Neural progenitor cell (in vitro differentiated cells): ENCODE measurements around the gene ELL. TPM values are rescaled to one million over a fixed set of nuclear protein-coding genes. Genes with fewer than 3 reads are reported as not detected.
"Not testable (repeated sequence)": the region's sequence is repeated elsewhere in the genome, so short reads cannot be mapped to it uniquely, and the experiment has no call there.

Experiments
- DNase-seq: peaks from one replicate; pipeline ENCODE4 v3.0.0-alpha.2; 2016; ENCODE audit warnings: low spot score
- H2AFZ ChIP-seq: fragments of 200-600 bp; sonication (generic); replicated peaks from 2 replicates; pipeline ENCODE4 v1.6.1; 2016; ENCODE audit warnings: antibody characterized with exemption
- H3F3A ChIP-seq: fragments of 200-600 bp; sonication (generic); 2 replicates; pipeline ENCODE4 v1.6.1; 2016; ENCODE audit warnings: antibody characterized with exemption, low read depth
- H3K27ac ChIP-seq: fragments of 200-600 bp; sonication (generic); 2 replicates; pipeline ENCODE4 v1.5.1; 2016; ENCODE audit warnings: mild to moderate bottlenecking
- H3K27me3 ChIP-seq: fragments of 200-600 bp; sonication (generic); 2 replicates; pipeline ENCODE4 v1.6.1; 2016; ENCODE audit warnings: mild to moderate bottlenecking, moderate library complexity
- H3K36me3 ChIP-seq: fragments of 200-600 bp; sonication (generic); 2 replicates; pipeline ENCODE4 v1.5.1; 2016
- H3K4me1 ChIP-seq: fragments of 200-600 bp; sonication (generic); 2 replicates; pipeline ENCODE4 v1.6.1; 2016; ENCODE audit warnings: mixed run types
- H3K4me2 ChIP-seq: fragments of 200-600 bp; sonication (generic); 2 replicates; pipeline ENCODE4 v1.6.1; 2016
- H3K4me3 ChIP-seq: fragments of 200-600 bp; sonication (generic); 2 replicates; pipeline ENCODE4 v1.5.1; 2016
- H3K79me2 ChIP-seq: fragments of 200-600 bp; sonication (generic); 2 replicates; pipeline ENCODE4 v1.6.1; 2016; ENCODE audit warnings: low read depth
- H3K9ac ChIP-seq: fragments of 200-600 bp; sonication (generic); 2 replicates; pipeline ENCODE4 v1.6.1; 2016
- H3K9me3 ChIP-seq: fragments of 200-600 bp; sonication (generic); 2 replicates; pipeline ENCODE4 v1.5.1; 2016; ENCODE audit warnings: low read depth
- H4K20me1 ChIP-seq: fragments of 200-600 bp; sonication (generic); 2 replicates; pipeline ENCODE4 v1.6.1; 2016; ENCODE audit warnings: low read depth
- H3K27ac Mint-ChIP-seq: 3 replicates; pipeline ENCODE4 v1.8.0; 2021; ENCODE audit warnings: mixed read lengths
- H3K27me3 Mint-ChIP-seq: 2 replicates; pipeline ENCODE4 v1.8.0; 2022; ENCODE audit warnings: low read depth, mild to moderate bottlenecking, inconsistent platforms, moderate library complexity, mixed read lengths; ENCODE audit not compliant: insufficient read depth
- H3K36me3 Mint-ChIP-seq: 3 replicates; pipeline ENCODE4 v1.8.0; 2021; ENCODE audit warnings: mixed read lengths
- H3K4me1 Mint-ChIP-seq: 3 replicates; pipeline ENCODE4 v1.8.0; 2021; ENCODE audit warnings: mixed read lengths
- H3K4me3 Mint-ChIP-seq: 3 replicates; pipeline ENCODE4 v1.8.0; 2021; ENCODE audit warnings: mild to moderate bottlenecking, moderate library complexity, mixed read lengths
- H3K9me3 Mint-ChIP-seq: 3 replicates; pipeline ENCODE4 v1.8.0; 2020; ENCODE audit warnings: mixed read lengths
- CTCF ChIP-seq: fragments of 200-600 bp; sonication (generic); IDR thresholded peaks from 2 replicates; pipeline ENCODE4 v1.5.1; 2017; ENCODE audit warnings: antibody characterized with exemption, mild to moderate bottlenecking
- EZH2 ChIP-seq: fragments of 200-600 bp; sonication (generic); IDR thresholded peaks from 2 replicates; pipeline ENCODE4 v1.6.1; 2017; ENCODE audit warnings: antibody characterized with exemption, mild to moderate bottlenecking, moderate library complexity
- EZH2phosphoT487 ChIP-seq: fragments of 200-600 bp; sonication (generic); IDR thresholded peaks from 2 replicates; pipeline ENCODE4 v1.6.1; 2017; ENCODE audit warnings: antibody characterized with exemption
- total RNA-seq: library from RNA; depleted of rRNA; stranded (reverse); fragments of >200 nt; gene quantifications from 2 replicates; pipeline ENCODE4 v1.2.3, GENCODE V29; 2015; ENCODE audit warnings: low replicate concordance

ELL gene
- total RNA-seq, 1 donor from 2014 or later, result 2.9 TPM

GRCh38 chr19:18408053-18408476 is 113.8 kb downstream of the ELL start:
- TF ChIP-seq EZH2phosphoT487 (no peak), CTCF (peak; percentile 55)
- H3F3A ChIP-seq, result no peaks in the 10 kb centered on the region
- H3K27me3 ChIP-seq, result peaks cover 15% of the 10 kb centered on the region
- H3K4me1 ChIP-seq, result no peaks in the 10 kb centered on the region
- H3K9me3 ChIP-seq, result no peaks in the 10 kb centered on the region
- Mint-ChIP-seq H3K27ac (no peak overlapping the region), H3K27me3 (peaks cover 21% of the 10 kb centered on the region), H3K4me1 (peaks cover 11% of the 10 kb centered on the region), H3K36me3 (no peaks in the 10 kb centered on the region), H3K9me3 (peaks cover 2% of the 10 kb centered on the region), H3K4me3 (no peak overlapping the region)
- H3K36me3 ChIP-seq, result no peaks in the 10 kb centered on the region
- H3K79me2 ChIP-seq, result no peaks in the 10 kb centered on the region
- no peak overlapping the region for H3K27ac ChIP-seq
- no peak overlapping the region for H2AFZ ChIP-seq
- H3K4me2 ChIP-seq, result no peak overlapping the region
- peak; percentile 47 for DNase-seq
- no peak overlapping the region for H3K9ac ChIP-seq
- H3K4me3 ChIP-seq, result no peak overlapping the region
- no peaks in the 10 kb centered on the region for H4K20me1 ChIP-seq

GRCh38 chr19:18406749-18407148 is 115.1 kb downstream of the ELL start:
- peaks cover 22% of the 10 kb centered on the region for H3K4me1 Mint-ChIP-seq
- Histone ChIP-seq H3K4me1 (no peaks in the 10 kb centered on the region), H3K4me2 (no peak overlapping the region), H4K20me1 (no peaks in the 10 kb centered on the region), H3K27ac (no peak overlapping the region), H2AFZ (no peak overlapping the region), H3K79me2 (no peaks in the 10 kb centered on the region), H3K9ac (no peak overlapping the region), H3K27me3 (peaks cover 11% of the 10 kb centered on the region), H3K36me3 (no peaks in the 10 kb centered on the region), H3K4me3 (no peak overlapping the region), H3K9me3 (no peaks in the 10 kb centered on the region), H3F3A (no peaks in the 10 kb centered on the region)
- no peak overlapping the region for H3K4me3 Mint-ChIP-seq
- peaks cover 14% of the 10 kb centered on the region for H3K27me3 Mint-ChIP-seq
- no peaks in the 10 kb centered on the region for H3K9me3 Mint-ChIP-seq
- no peak for DNase-seq
- TF ChIP-seq CTCF (no peak), EZH2phosphoT487 (no peak), EZH2 (no peak)
- H3K36me3 Mint-ChIP-seq, result no peaks in the 10 kb centered on the region
- no peak overlapping the region for H3K27ac Mint-ChIP-seq

- H3K27ac ChIP-seq, H3K36me3 ChIP-seq, H4K20me1 ChIP-seq, H3K9me3 ChIP-seq, H3K4me2 ChIP-seq, H3K79me2 ChIP-seq, DNase-seq, H3K4me1 ChIP-seq, H3K36me3 Mint-ChIP-seq, H3K9me3 Mint-ChIP-seq, H3K27ac Mint-ChIP-seq, H3K27me3 ChIP-seq, H3K4me3 ChIP-seq, H3K4me3 Mint-ChIP-seq, H3F3A ChIP-seq, H3K9ac ChIP-seq, H2AFZ ChIP-seq: not testable (repeated sequence)
- peaks cover 25% of the 10 kb centered on the region for H3K4me1 Mint-ChIP-seq
- peaks cover 12% of the 10 kb centered on the region for H3K27me3 Mint-ChIP-seq
Measured at GRCh38 chr19:18405754-18406153, 116.1 kb downstream of the ELL start.

- not testable (repeated sequence) for H3K36me3 ChIP-seq, H3K4me2 ChIP-seq, H3K36me3 Mint-ChIP-seq, H3K9me3 Mint-ChIP-seq, H3K27me3 ChIP-seq, H2AFZ ChIP-seq, H4K20me1 ChIP-seq, H3K4me3 Mint-ChIP-seq, H3K4me1 ChIP-seq, H3K27ac ChIP-seq, H3K79me2 ChIP-seq, H3K27me3 Mint-ChIP-seq, H3F3A ChIP-seq, H3K9ac ChIP-seq, H3K4me3 ChIP-seq, H3K9me3 ChIP-seq, DNase-seq
- Mint-ChIP-seq H3K4me1 (peaks cover 20% of the 10 kb centered on the region), H3K27ac (peak overlapping the region; percentile 74)
Measured at GRCh38 chr19:18402455-18403248, 119.2 kb downstream of the ELL start.
